K562 (cell line): ENCODE measurements around the gene PALMD.

Experiments
- BHLHE40 ChIP-seq: IDR thresholded peaks from 2 replicates; pipeline ENCODE4 v1.6.1; 2011; ENCODE audit warnings: low read length, improper control_type of control experiment
- MXI1 ChIP-seq: IDR thresholded peaks from 2 replicates; pipeline ENCODE4 v1.6.1; 2011; ENCODE audit warnings: low read depth, mild to moderate bottlenecking, improper control_type of control experiment, low read length
- RAD21 ChIP-seq, 2 experiments: fragments of 250-450 bp in 1 of 2; fragments of 450-650 bp in 1 of 2; sonication (Bioruptor Pico) in 1 of 2; formaldehyde crosslinking in 1 of 2; IDR thresholded peaks in 1 of 2; conservative IDR thresholded peaks in 1 of 2; 2 replicates each; pipeline versions ENCODE4 v1.4.0 to v1.8.0; 2020 to 2022; ENCODE audit warnings: mild to moderate bottlenecking in 2 of 2, moderate library complexity in 1 of 2
- TF ChIP-seq, protein P1 (sequence below), 2 experiments: fragments of 450-650 bp in 1 of 2; sonication (generic) in 1 of 2; formaldehyde crosslinking in 1 of 2; IDR thresholded peaks in 1 of 2; conservative IDR thresholded peaks in 1 of 2; 2 replicates each; pipeline versions ENCODE4 v1.6.1 to v1.8.1; 2016 to 2023; ENCODE audit warnings: mild to moderate bottlenecking in 2 of 2, moderate library complexity in 2 of 2, inconsistent platforms in 1 of 2, missing genetic modification reagents in 1 of 2
- TF ChIP-seq, protein P2 (sequence below): sonication (generic); formaldehyde crosslinking; IDR thresholded peaks from 2 replicates; pipeline ENCODE4 v1.8.0; 2023; ENCODE audit warnings: missing genetic modification reagents, mild to moderate bottlenecking, borderline replicate concordance

DNA sequence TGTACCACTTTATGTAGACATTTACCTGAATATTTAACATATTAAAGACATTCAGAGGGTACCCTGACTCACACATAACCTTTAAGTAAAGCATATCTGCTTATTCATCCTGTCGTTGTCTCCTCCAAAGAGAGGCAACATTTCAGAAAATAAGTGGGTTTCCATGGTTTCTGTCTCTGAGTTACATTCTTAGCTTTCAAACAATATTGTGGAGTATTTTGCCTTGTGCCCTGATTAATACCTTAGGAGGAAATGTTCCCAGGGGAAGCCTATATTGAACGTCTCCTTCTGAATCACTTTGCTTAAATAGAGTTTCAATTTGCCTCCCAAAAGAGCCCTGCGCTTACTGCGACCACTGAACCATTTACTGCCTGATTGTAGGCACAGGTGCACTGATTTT, 26.1 kb downstream of the PALMD start:
- no peak for TF ChIP-seq RAD21 (CRISPR knock-in tag; conservative IDR thresholded peaks at IDR 0.05 in 1 of 2, IDR thresholded peaks at IDR 0.05 in 1 of 2)
- TF ChIP-seq BHLHE40: no peak
- TF ChIP-seq, protein P1, sequence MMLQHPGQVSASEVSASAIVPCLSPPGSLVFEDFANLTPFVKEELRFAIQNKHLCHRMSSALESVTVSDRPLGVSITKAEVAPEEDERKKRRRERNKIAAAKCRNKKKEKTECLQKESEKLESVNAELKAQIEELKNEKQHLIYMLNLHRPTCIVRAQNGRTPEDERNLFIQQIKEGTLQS (IDR thresholded peaks at IDR 0.05): no peak
- TF ChIP-seq, protein P1 (CRISPR knock-in tag; conservative IDR thresholded peaks at IDR 0.05): no peak
- TF ChIP-seq, protein P2, sequence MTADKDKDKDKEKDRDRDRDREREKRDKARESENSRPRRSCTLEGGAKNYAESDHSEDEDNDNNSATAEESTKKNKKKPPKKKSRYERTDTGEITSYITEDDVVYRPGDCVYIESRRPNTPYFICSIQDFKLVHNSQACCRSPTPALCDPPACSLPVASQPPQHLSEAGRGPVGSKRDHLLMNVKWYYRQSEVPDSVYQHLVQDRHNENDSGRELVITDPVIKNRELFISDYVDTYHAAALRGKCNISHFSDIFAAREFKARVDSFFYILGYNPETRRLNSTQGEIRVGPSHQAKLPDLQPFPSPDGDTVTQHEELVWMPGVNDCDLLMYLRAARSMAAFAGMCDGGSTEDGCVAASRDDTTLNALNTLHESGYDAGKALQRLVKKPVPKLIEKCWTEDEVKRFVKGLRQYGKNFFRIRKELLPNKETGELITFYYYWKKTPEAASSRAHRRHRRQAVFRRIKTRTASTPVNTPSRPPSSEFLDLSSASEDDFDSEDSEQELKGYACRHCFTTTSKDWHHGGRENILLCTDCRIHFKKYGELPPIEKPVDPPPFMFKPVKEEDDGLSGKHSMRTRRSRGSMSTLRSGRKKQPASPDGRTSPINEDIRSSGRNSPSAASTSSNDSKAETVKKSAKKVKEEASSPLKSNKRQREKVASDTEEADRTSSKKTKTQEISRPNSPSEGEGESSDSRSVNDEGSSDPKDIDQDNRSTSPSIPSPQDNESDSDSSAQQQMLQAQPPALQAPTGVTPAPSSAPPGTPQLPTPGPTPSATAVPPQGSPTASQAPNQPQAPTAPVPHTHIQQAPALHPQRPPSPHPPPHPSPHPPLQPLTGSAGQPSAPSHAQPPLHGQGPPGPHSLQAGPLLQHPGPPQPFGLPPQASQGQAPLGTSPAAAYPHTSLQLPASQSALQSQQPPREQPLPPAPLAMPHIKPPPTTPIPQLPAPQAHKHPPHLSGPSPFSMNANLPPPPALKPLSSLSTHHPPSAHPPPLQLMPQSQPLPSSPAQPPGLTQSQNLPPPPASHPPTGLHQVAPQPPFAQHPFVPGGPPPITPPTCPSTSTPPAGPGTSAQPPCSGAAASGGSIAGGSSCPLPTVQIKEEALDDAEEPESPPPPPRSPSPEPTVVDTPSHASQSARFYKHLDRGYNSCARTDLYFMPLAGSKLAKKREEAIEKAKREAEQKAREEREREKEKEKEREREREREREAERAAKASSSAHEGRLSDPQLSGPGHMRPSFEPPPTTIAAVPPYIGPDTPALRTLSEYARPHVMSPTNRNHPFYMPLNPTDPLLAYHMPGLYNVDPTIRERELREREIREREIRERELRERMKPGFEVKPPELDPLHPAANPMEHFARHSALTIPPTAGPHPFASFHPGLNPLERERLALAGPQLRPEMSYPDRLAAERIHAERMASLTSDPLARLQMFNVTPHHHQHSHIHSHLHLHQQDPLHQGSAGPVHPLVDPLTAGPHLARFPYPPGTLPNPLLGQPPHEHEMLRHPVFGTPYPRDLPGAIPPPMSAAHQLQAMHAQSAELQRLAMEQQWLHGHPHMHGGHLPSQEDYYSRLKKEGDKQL (CRISPR knock-in tag): no peak
- TF ChIP-seq MXI1: no peak
